ENCODE data around the gene PSAPL1.

DNA sequence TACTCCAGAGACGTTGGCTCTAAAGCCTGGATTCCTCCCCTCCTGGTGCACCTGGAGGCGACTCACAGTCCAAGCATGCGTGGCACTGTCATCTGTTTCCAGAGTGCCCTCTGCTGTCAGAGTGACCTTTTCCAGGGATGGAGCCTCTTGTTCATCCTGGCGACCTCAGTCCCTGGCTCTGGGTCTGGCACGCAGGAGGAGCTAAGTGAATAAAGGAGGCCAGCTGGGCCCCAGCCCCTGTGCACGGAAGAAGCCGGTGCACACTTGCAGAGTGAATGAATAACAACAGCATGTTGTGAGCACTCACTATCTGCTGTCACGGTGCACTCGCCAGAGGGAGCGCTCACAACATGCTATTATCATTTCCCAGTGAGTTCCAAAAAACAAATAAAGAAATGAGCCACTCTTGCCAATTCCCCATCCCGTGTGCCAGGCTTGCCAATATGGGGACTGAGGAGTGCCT is 27.8 kb upstream of the PSAPL1 start:
- TF ChIP-seq, protein P1, sequence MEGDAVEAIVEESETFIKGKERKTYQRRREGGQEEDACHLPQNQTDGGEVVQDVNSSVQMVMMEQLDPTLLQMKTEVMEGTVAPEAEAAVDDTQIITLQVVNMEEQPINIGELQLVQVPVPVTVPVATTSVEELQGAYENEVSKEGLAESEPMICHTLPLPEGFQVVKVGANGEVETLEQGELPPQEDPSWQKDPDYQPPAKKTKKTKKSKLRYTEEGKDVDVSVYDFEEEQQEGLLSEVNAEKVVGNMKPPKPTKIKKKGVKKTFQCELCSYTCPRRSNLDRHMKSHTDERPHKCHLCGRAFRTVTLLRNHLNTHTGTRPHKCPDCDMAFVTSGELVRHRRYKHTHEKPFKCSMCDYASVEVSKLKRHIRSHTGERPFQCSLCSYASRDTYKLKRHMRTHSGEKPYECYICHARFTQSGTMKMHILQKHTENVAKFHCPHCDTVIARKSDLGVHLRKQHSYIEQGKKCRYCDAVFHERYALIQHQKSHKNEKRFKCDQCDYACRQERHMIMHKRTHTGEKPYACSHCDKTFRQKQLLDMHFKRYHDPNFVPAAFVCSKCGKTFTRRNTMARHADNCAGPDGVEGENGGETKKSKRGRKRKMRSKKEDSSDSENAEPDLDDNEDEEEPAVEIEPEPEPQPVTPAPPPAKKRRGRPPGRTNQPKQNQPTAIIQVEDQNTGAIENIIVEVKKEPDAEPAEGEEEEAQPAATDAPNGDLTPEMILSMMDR (IDR thresholded peaks at IDR 0.05; ENCODE audit: low read depth, low read length, poor library complexity, severe bottlenecking): no peak
- no peak for TF ChIP-seq EZH2phosphoT487 (IDR thresholded peaks at IDR 0.05; ENCODE audit: borderline replicate concordance, low read length)
